Lung (tissue), 12 donors: ENCODE data around the gene STXBP3. TPM values are rescaled to one million over a fixed set of nuclear protein-coding genes. Genes with fewer than 3 reads are reported as not detected.

ENCODE experiments used
- ATAC-seq: fragments of 200-7000 bp; cut with Tn5 transposase; one replicate; pipeline ENCODE4 v1.9.1; 2020; ENCODE audit warnings: moderate number of reproducible peaks; ENCODE audit not compliant: insufficient read depth, low FRiP score
- DNase-seq, 3 donors: peaks; one replicate each; pipeline ENCODE4 v3.0.0-alpha.2; 2013 to 2017
- H3K27ac ChIP-seq, 2 donors: one replicate each; pipeline ENCODE4 v1.5.1; 2013; ENCODE audit warnings: mild to moderate bottlenecking in 2 of 2, moderate library complexity in 2 of 2, control low read depth in 1 of 2, inconsistent platforms in 1 of 2, low read depth in 1 of 2, low read length in 1 of 2
- H3K27me3 ChIP-seq, 3 donors: one replicate each; pipeline ENCODE4 v1.5.1; 2013; ENCODE audit warnings: low read length in 2 of 3; ENCODE audit not compliant: control insufficient read depth in 3 of 3, insufficient read depth in 3 of 3
- H3K36me3 ChIP-seq, 4 donors: one replicate each; pipeline ENCODE4 v1.5.1; 2013; ENCODE audit warnings: low read length in 4 of 4, mild to moderate bottlenecking in 1 of 4, moderate library complexity in 1 of 4; ENCODE audit not compliant: control insufficient read depth in 4 of 4, insufficient read depth in 4 of 4
- H3K4me1 ChIP-seq, 5 donors: one replicate each; pipeline ENCODE4 v1.5.1; 2013; ENCODE audit warnings: low read length in 5 of 5, mild to moderate bottlenecking in 2 of 5, moderate library complexity in 1 of 5; ENCODE audit not compliant: control insufficient read depth in 5 of 5, insufficient read depth in 5 of 5
- H3K4me3 ChIP-seq: one replicate; pipeline ENCODE4 v1.5.1; 2013; ENCODE audit warnings: mild to moderate bottlenecking, control low read depth, moderate library complexity
- H3K9ac ChIP-seq, 2 donors: one replicate each; pipeline ENCODE4 v1.5.1; 2013; ENCODE audit warnings: low read length in 2 of 2, control low read depth in 1 of 2; ENCODE audit not compliant: insufficient read depth in 1 of 2
- H3K9me3 ChIP-seq, 4 donors: one replicate each; pipeline ENCODE4 v1.5.1; 2013; ENCODE audit warnings: low read length in 3 of 4, mild to moderate bottlenecking in 1 of 4, moderate library complexity in 1 of 4; ENCODE audit not compliant: control insufficient read depth in 4 of 4, insufficient read depth in 3 of 4
- WGBS, 2 donors: extraction: QIAGEN DNeasy Blood & Tissue Kit; methylation state at CpG; one replicate each; pipeline ENCODE4 v1.1.7; 2013; 5-methylcytosine and 5-hydroxymethylcytosine counted together
- polyA plus RNA-seq, 2 donors: library from polyadenylated mRNA; stranded (reverse); fragments of 200-250 nt; gene quantifications; one replicate each; pipeline ENCODE4 v1.2.1, GENCODE V29; 2013
- total RNA-seq, 2 donors: library from RNA; depleted of rRNA in 1 of 2; stranded (reverse); fragments of >200 nt in 1 of 2; gene quantifications; one replicate each; pipeline ENCODE4 v1.2.1, GENCODE V29; 2014 to 2021
- TF ChIP-seq, protein P1 (sequence below): IDR thresholded peaks from 2 replicates; pipeline ENCODE4 v1.5.1; 2012; ENCODE audit warnings: mild to moderate bottlenecking; ENCODE audit errors: control extremely low read depth, extremely low read depth
- donor health status: control.
- donor health status: control.
- donor health status: Bipolar disorder and iron deficiency.
- donor health status: healthy.
- donor health status: DM: yes; HTN: yes; CAD: no.

Gene STXBP3
- total and polyA plus RNA-seq, 4 donors: 33.6 to 83.6 (median 40.0) TPM

DNA sequence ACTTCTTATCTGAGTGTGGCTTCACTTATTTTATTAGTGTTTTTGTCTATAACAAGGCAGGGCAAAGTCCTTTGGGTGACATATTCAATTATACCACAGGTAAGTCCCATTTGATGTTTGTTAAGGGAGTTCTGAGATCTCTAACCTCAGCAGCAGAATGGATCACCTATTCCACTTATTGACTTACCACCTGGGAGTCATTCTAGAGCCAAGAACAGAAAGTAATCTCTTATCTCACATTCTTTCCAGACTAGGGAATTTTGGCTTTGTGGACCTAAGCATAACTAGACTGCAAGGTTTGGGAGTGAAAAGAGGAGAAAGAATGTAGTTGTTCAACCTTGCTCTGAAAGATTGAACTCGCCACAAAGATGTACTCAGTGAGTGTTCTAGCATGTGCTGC, 20.6 kb upstream of the STXBP3 start:
- Histone ChIP-seq H3K36me3 (no peaks in the 10 kb centered on the region), H3K4me1 (peaks cover 0 to 18% (median 0%) of the 10 kb centered on the region in 5 donors), H3K27ac (no peak overlapping the region), H3K9me3 (no peaks in the 10 kb centered on the region), H3K27me3 (no peaks in the 10 kb centered on the region), H3K9ac (no peak overlapping the region), H3K4me3 (no peak overlapping the region)
- WGBS, 2 donors: 79 to 82% methylated on average over 1 of the region's 1 CpG
- DNase-seq: no peak
- TF ChIP-seq, protein P1, sequence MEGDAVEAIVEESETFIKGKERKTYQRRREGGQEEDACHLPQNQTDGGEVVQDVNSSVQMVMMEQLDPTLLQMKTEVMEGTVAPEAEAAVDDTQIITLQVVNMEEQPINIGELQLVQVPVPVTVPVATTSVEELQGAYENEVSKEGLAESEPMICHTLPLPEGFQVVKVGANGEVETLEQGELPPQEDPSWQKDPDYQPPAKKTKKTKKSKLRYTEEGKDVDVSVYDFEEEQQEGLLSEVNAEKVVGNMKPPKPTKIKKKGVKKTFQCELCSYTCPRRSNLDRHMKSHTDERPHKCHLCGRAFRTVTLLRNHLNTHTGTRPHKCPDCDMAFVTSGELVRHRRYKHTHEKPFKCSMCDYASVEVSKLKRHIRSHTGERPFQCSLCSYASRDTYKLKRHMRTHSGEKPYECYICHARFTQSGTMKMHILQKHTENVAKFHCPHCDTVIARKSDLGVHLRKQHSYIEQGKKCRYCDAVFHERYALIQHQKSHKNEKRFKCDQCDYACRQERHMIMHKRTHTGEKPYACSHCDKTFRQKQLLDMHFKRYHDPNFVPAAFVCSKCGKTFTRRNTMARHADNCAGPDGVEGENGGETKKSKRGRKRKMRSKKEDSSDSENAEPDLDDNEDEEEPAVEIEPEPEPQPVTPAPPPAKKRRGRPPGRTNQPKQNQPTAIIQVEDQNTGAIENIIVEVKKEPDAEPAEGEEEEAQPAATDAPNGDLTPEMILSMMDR: no peak
- ATAC-seq: no peak

GRCh38 chr1:108728327-108728923, 18.0 kb upstream of the STXBP3 start:
- DNase-seq (no peak), ATAC-seq (no peak)
- Histone ChIP-seq H3K9me3 (no peaks in the 10 kb centered on the region), H3K27ac (no peak overlapping the region), H3K4me3 (no peak overlapping the region), H3K36me3 (no peaks in the 10 kb centered on the region), H3K27me3 (no peaks in the 10 kb centered on the region), H3K9ac (no peak overlapping the region), H3K4me1 (peaks cover 0 to 3% (median 0%) of the 10 kb centered on the region in 5 donors)
- TF ChIP-seq, protein P1: no peak
- WGBS, 2 donors: 90 to 91% methylated on average over 8 of the region's 8 CpGs

DNA sequence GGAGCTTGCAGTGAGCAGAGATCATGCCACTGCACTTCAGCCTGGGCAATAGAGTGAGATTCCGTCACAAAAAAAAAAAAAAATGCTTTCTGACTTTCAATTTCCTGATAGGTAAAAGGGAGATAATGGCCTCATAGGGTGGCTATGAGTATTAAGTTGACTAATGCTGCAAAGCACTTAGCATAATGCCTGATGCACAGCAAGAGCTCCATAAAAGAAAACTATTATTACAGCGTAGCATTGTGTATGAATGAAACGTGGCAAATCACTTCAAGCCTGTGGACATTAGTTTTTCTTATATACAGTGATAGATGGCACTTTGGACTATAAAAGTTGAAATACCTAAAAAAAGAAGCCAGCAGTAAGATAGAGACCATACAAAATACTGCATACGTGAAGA, 17.0 kb upstream of the STXBP3 start:
- DNase-seq (no peak), ATAC-seq (no peak)
- WGBS, 2 donors: 92 to 95% methylated on average over 4 of the region's 4 CpGs
- H3K36me3 ChIP-seq: no peaks in the 10 kb centered on the region
- TF ChIP-seq, protein P1: no peak
- H3K27ac ChIP-seq: no peak overlapping the region
- no peak overlapping the region for H3K9ac ChIP-seq
- H3K9me3 ChIP-seq: no peaks in the 10 kb centered on the region
- no peaks in the 10 kb centered on the region for H3K27me3 ChIP-seq
- H3K4me3 ChIP-seq: no peak overlapping the region
- no peaks in the 10 kb centered on the region for H3K4me1 ChIP-seq

DNA sequence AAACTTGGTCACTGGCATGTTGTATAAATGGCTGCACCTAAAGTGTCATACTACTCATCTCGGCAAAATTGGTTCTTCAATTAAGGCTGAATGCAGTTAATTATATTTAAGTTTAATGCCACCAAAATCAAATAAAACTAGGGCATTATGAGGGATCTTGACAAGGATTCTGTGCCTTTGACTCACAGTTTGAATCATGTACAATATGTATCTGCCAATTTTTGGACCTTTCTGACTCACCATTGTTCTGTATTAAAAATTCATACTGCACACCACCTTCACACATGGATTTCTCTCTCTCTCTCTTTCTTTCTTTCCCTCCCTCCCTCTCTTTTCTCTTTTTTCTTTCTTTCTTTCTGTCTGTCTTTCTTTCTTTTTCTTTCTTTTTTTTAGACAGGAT, 14.1 kb upstream of the STXBP3 start:
- Histone ChIP-seq H3K36me3 (no peaks in the 10 kb centered on the region), H3K4me1 (no peaks in the 10 kb centered on the region), H3K27ac (no peak overlapping the region), H3K4me3 (no peak overlapping the region), H3K27me3 (no peaks in the 10 kb centered on the region), H3K9me3 (no peaks in the 10 kb centered on the region), H3K9ac (no peak overlapping the region)
- 92 to 100% methylated on average over 1 of the region's 1 CpG for WGBS, 2 donors
- no peak for DNase-seq
- TF ChIP-seq, protein P1: no peak
- no peak for ATAC-seq
